Right lobe of liver (tissue), 4 donors: ENCODE measurements around the gene RGSL1.

Experiments
- POLR2A ChIP-seq: fragments of 450-650 bp; IDR thresholded peaks from one replicate; pipeline ENCODE4 v1.6.1; 2017; ENCODE audit warnings: antibody characterized with exemption, mild to moderate bottlenecking
- TF ChIP-seq, protein P1 (sequence below), 4 donors: fragments of 200-600 bp in 3 of 4; fragments of 450-650 bp in 1 of 4; IDR thresholded peaks; one replicate each; pipeline versions ENCODE4 v1.5.1 to v1.8.0; 2016 to 2022; ENCODE audit warnings: antibody characterized with exemption in 4 of 4, mild to moderate bottlenecking in 2 of 4
- donor health status: DM: no; HTN: no; CAD: no.
- donor health status: DM: no; HTN: no; CAD: no.
- donor health status: DM: no; HTN: yes; CAD: no.

DNA sequence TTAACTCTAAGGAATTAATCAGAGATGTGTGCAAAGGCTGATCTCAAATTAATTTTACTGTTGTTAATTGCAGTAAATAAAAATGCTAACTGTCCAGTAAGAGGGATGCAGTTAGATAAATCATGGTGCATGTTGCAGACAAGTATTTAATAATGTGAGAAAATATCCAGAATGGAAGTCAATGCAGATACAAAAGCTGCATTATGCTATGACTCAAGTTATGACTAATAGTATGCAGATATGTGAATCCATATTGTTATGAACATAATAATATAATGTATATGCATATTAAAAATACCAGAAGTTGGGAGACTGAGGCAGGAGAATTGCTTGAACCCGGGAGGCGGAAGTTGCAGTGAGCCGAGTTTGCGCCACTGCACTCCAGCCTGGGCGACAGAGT lies 117.7 kb downstream of the RGSL1 start:
- TF ChIP-seq, protein P1, sequence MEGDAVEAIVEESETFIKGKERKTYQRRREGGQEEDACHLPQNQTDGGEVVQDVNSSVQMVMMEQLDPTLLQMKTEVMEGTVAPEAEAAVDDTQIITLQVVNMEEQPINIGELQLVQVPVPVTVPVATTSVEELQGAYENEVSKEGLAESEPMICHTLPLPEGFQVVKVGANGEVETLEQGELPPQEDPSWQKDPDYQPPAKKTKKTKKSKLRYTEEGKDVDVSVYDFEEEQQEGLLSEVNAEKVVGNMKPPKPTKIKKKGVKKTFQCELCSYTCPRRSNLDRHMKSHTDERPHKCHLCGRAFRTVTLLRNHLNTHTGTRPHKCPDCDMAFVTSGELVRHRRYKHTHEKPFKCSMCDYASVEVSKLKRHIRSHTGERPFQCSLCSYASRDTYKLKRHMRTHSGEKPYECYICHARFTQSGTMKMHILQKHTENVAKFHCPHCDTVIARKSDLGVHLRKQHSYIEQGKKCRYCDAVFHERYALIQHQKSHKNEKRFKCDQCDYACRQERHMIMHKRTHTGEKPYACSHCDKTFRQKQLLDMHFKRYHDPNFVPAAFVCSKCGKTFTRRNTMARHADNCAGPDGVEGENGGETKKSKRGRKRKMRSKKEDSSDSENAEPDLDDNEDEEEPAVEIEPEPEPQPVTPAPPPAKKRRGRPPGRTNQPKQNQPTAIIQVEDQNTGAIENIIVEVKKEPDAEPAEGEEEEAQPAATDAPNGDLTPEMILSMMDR (IDR thresholded peaks at IDR 0.05) = no peak
- TF ChIP-seq POLR2A = no peak
